ENCODE results near the gene CCDC154.

The CCDC154 gene

GRCh38 chr16:1393613-1394176, 50.7 kb downstream of the CCDC154 start:
- no peak for DNase-seq

- no peak for DNase-seq
Observed at GRCh38 chr16:1392826-1393225, 51.5 kb downstream of the CCDC154 start.

GRCh38 chr16:1390239-1390779, 54.0 kb downstream of the CCDC154 start:
- no peak for DNase-seq

- DNase-seq: no peak
Observed at GRCh38 chr16:1389762-1390161, 54.6 kb downstream of the CCDC154 start.

DNA sequence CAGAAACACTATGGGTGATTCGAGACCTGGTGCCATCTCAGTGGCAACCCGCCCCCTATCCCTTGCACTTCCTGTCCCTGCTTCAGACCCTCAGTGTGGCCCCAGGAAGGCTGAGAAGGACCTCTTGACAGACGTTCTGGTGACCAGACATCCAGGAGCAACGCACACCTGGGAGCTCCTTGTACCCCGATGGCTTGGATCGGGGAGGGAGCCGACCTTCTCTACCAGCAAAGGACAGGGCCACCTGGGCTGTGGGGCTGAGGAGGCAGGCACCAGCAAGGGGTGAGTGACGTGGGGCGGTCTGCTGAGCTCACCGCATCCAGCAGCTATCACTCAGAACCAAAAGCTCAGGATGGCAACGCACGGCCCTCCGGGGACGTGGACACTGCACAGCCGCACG, 57.0 kb downstream of the CCDC154 start:
- DNase-seq: no peak

GRCh38 chr16:1385232-1385631, 59.1 kb downstream of the CCDC154 start:
- DNase-seq: no peak
